ENCODE data around the gene UBR1. TPM values are rescaled to one million over a fixed set of nuclear protein-coding genes. Genes with fewer than 3 reads are reported as not detected.
A peak's percentile ranks its signal among the peaks of the same experiment; 100 is the strongest.

UBR1 gene
- total and polyA plus RNA-seq, 2 donors (not counting 3 experiments of a cell fraction or from before 2014, with no cell fraction given) = 5.3 to 26.9 TPM

GRCh38 chr15:42921342-42921731 lies 184.5 kb downstream of the UBR1 start:
- peak overlapping the region; percentile 100 for H2AFZ ChIP-seq (ENCODE audit: low read depth, low read length)
- no peak overlapping the region for H3K27ac ChIP-seq (ENCODE audit: insufficient read depth, low read depth, low read length)
- BruUV-seq (replicated peaks) = no TSS peak
- POLR2A ChIA-PET = no interaction called here
- TF ChIP-seq MYC (IDR thresholded peaks at IDR 0.05; ENCODE audit: low read depth, low read length) (no peak), POLR2A (IDR thresholded peaks at IDR 0.05; ENCODE audit: low read depth, low read length) (no peak), MAX (IDR thresholded peaks at IDR 0.05; ENCODE audit: insufficient read depth, insufficient read length) (no peak), FOS (IDR thresholded peaks at IDR 0.05; ENCODE audit: borderline replicate concordance, insufficient read depth, low read length) (no peak), POLR2AphosphoS5 (IDR thresholded peaks at IDR 0.05; ENCODE audit: insufficient read depth, low read depth, low read length) (no peak), GATA2 (IDR thresholded peaks at IDR 0.05; ENCODE audit: insufficient read depth, insufficient read length, low read depth, low read length) (no peak), JUN (IDR thresholded peaks at IDR 0.05; ENCODE audit: borderline replicate concordance, insufficient read depth, insufficient read length, low read depth) (no peak), EZH2 (IDR thresholded peaks at IDR 0.05; ENCODE audit: borderline replicate concordance, low read depth, low read length, severe bottlenecking) (no peak), CTCF (IDR thresholded peaks at IDR 0.05; ENCODE audit: extremely low read depth in 1 of 2, insufficient read depth in 1 of 2, low read depth in 1 of 2, low read length in 2 of 2) (no peak)
- H3K4me2 ChIP-seq (ENCODE audit: insufficient read depth, low read length) = peak overlapping the region; percentile 98
- peak; percentile 82 for FAIRE-seq
- H4K20me1 ChIP-seq (replicated peaks; ENCODE audit: control insufficient read depth, extremely low read depth, insufficient read depth, low read length) = no peaks in the 10 kb centered on the region
- peaks cover 2% of the 10 kb centered on the region for H3K79me2 ChIP-seq (ENCODE audit: control insufficient read depth, insufficient read depth, low read length)
- CTCF ChIA-PET = interaction anchor here (0.8 kb wide), 1 partner anchor 12 kb away, joined by 4 read pairs; no protein-coding TSS in a partner anchor
- H3K9me1 ChIP-seq (replicated peaks; ENCODE audit: control insufficient read depth, extremely low read depth, insufficient read depth, low read length) = no peaks in the 10 kb centered on the region
- intact Hi-C loops (cut with micrococcal nuclease) = loop anchor here (1.0 to 2.0 kb wide), 2 partner anchors 31 to 184 kb away; partner anchors contain the start of gene CDAN1
- peak overlapping the region; percentile 82 to 87 (median 84) for H3K4me3 ChIP-seq (replicated peaks in 1 of 3; ENCODE audit: insufficient read depth in 1 of 3, low read depth in 1 of 3, low read length in 3 of 3)
- no peaks in the 10 kb centered on the region for H3K27me3 ChIP-seq (ENCODE audit: control insufficient read depth in 2 of 2, insufficient read depth in 2 of 2, low read length in 2 of 2)
- dilution Hi-C loops (cut with MboI; ENCODE audit: extremely low pct_ligation_motif_present, low sequenced_read_pairs) = no loop called here
- H3K36me3 ChIP-seq (ENCODE audit: control insufficient read depth in 2 of 2, extremely low read depth in 1 of 2, insufficient read depth in 2 of 2, low read length in 2 of 2) = no peaks in the 10 kb centered on the region
- peaks cover 26% of the 10 kb centered on the region for H3K4me1 ChIP-seq (ENCODE audit: control insufficient read depth, extremely low read depth, insufficient read depth, low read length)
- peak; percentile 45 for DNase-seq (ENCODE audit: low read depth, low spot score)
- H3K9ac ChIP-seq (replicated peaks; ENCODE audit: extremely low read depth, insufficient read depth, low read length) = peak overlapping the region; percentile 45
- H3K9me3 ChIP-seq (replicated peaks; ENCODE audit: control insufficient read depth, insufficient read depth, low read length) = no peaks in the 10 kb centered on the region
